ENCODE measurements around the gene SIPA1L3. TPM values are rescaled to one million over a fixed set of nuclear protein-coding genes. Genes with fewer than 3 reads are reported as not detected.

The SIPA1L3 gene
- total and polyA plus RNA-seq, 10 of the 15 experiments (the other 5 are each of a cell fraction or from before 2014, with no cell fraction given) = 0.24 to 66.2 (median 19.1) TPM

DNA sequence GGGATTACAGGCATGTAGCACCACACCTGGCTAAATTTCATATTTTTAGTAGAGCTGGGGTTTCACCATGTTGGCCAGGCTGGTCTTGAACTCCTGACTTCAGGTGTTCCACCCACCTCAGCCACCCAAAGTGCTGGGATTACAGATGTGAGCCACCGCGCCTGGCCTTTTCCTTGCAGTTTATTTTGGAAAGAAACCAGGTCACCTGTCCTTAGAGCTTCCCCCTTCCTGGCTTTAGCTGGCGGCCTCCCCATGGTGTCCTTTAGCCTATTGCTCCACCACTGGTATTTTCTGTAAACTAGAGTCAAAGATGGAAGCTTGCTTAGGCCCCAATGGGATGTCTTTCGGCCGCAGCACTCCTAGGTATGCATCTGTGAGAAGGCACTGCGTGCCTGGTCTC is 225.8 kb downstream of the SIPA1L3 start (continued):
- TF ChIP-seq, protein P1, sequence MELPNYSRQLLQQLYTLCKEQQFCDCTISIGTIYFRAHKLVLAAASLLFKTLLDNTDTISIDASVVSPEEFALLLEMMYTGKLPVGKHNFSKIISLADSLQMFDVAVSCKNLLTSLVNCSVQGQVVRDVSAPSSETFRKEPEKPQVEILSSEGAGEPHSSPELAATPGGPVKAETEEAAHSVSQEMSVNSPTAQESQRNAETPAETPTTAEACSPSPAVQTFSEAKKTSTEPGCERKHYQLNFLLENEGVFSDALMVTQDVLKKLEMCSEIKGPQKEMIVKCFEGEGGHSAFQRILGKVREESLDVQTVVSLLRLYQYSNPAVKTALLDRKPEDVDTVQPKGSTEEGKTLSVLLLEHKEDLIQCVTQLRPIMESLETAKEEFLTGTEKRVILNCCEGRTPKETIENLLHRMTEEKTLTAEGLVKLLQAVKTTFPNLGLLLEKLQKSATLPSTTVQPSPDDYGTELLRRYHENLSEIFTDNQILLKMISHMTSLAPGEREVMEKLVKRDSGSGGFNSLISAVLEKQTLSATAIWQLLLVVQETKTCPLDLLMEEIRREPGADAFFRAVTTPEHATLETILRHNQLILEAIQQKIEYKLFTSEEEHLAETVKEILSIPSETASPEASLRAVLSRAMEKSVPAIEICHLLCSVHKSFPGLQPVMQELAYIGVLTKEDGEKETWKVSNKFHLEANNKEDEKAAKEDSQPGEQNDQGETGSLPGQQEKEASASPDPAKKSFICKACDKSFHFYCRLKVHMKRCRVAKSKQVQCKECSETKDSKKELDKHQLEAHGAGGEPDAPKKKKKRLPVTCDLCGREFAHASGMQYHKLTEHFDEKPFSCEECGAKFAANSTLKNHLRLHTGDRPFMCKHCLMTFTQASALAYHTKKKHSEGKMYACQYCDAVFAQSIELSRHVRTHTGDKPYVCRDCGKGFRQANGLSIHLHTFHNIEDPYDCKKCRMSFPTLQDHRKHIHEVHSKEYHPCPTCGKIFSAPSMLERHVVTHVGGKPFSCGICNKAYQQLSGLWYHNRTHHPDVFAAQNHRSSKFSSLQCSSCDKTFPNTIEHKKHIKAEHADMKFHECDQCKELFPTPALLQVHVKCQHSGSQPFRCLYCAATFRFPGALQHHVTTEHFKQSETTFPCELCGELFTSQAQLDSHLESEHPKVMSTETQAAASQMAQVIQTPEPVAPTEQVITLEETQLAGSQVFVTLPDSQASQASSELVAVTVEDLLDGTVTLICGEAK (IDR thresholded peaks at IDR 0.05; ENCODE audit: borderline replicate concordance) = no peak
- TF ChIP-seq TBL1XR1 (IDR thresholded peaks at IDR 0.05; ENCODE audit: low read depth, low read length) = no peak
- no peak for TF ChIP-seq NKRF (conservative IDR thresholded peaks at IDR 0.05)
- TF ChIP-seq, protein P2, sequence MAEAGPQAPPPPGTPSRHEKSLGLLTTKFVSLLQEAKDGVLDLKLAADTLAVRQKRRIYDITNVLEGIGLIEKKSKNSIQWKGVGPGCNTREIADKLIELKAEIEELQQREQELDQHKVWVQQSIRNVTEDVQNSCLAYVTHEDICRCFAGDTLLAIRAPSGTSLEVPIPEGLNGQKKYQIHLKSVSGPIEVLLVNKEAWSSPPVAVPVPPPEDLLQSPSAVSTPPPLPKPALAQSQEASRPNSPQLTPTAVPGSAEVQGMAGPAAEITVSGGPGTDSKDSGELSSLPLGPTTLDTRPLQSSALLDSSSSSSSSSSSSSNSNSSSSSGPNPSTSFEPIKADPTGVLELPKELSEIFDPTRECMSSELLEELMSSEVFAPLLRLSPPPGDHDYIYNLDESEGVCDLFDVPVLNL (IDR thresholded peaks at IDR 0.05; ENCODE audit: low read depth, low read length) = no peak
- no peak for TF ChIP-seq NRF1 (conservative IDR thresholded peaks at IDR 0.05; ENCODE audit: low read depth, low read length)
- TF ChIP-seq MTA2 (IDR thresholded peaks at IDR 0.05; ENCODE audit: low read depth) = no peak
- TF ChIP-seq BCL3 (IDR thresholded peaks at IDR 0.05; ENCODE audit: borderline replicate concordance, insufficient read depth, low read depth, low read length, poor library complexity, severe bottlenecking) = no peak

All from GM12878 (cell line).